AG04450 (cell line): ENCODE measurements around the gene TIAM1. TPM values are rescaled to one million over a fixed set of nuclear protein-coding genes. Genes with fewer than 3 reads are reported as not detected.

Source experiments
- CTCF ChIA-PET: fragments of 300-600, 350-600 bp; formaldehyde crosslinking; extraction: SDS; loops from one replicate; lab custom pipeline; 2022; ENCODE audit warnings: antibody characterized with exemption, inconsistent platforms; lab: Charles Lee
- POLR2A ChIA-PET: fragments of 350-600 bp; formaldehyde crosslinking; extraction: SDS; loops from one replicate; lab custom pipeline; 2021; ENCODE audit warnings: antibody characterized with exemption, inconsistent platforms; lab: Yijun Ruan, JAX
- DNase-seq: peaks from one replicate; pipeline ENCODE4 v3.0.0-alpha.2; 2011; ENCODE audit warnings: low read depth, low spot score
- H3K27ac ChIP-seq: one replicate; pipeline ENCODE4 v1.5.1; 2012; ENCODE audit warnings: low read depth, low read length, control low read depth
- H3K27me3 ChIP-seq: one replicate; pipeline ENCODE4 v1.6.0; 2012; ENCODE audit warnings: low read length; ENCODE audit not compliant: control insufficient read depth, insufficient read depth
- H3K4me3 ChIP-seq: 2 replicates; pipeline ENCODE4 v1.5.1; 2011; ENCODE audit warnings: mild to moderate bottlenecking, low read depth, low read length, control low read depth
- H3K9me3 ChIP-seq: 2 replicates; pipeline ENCODE4 v1.5.1; 2012; ENCODE audit warnings: low read length; ENCODE audit not compliant: control insufficient read depth, insufficient read depth
- CTCF ChIP-seq: IDR thresholded peaks from 2 replicates; pipeline ENCODE4 v1.5.1; 2011; ENCODE audit warnings: low read depth, low read length, control low read depth, inconsistent platforms
- polyA plus RNA-seq: library from polyadenylated mRNA; depleted of rRNA; stranded (reverse); fragments of >200 nt; gene quantifications from 2 replicates; pipeline ENCODE4 v1.2.3, GENCODE V29; 2011

Gene TIAM1
- polyA plus RNA-seq, 1 experiment, result 2.1 TPM

- no peak overlapping the region for H3K4me3 ChIP-seq
- POLR2A ChIA-PET, result no interaction called here
- DNase-seq, result no peak
Measured at GRCh38 chr21:31326522-31327242, 17.4 kb downstream of the TIAM1 start.

GRCh38 chr21:31318971-31319370 is 25.1 kb downstream of the TIAM1 start:
- CTCF ChIA-PET, result interaction anchor here (0.6 to 1.6 kb wide), 2 partner anchors 28 to 261 kb away, joined by 3 to 9 read pairs; no protein-coding TSS in a partner anchor
- H3K9me3 ChIP-seq, result no peaks in the 10 kb centered on the region; the same call in 1 of the 2 replicates
- no peak overlapping the region for H3K27ac ChIP-seq
- TF ChIP-seq CTCF, result no peak
- no peak for DNase-seq
- no peaks in the 10 kb centered on the region for H3K27me3 ChIP-seq
- POLR2A ChIA-PET, result no interaction called here
- no peak overlapping the region for H3K4me3 ChIP-seq

More at GRCh38 chr21:31326522-31327242, 17.4 kb downstream of the TIAM1 start:
- Histone ChIP-seq H3K27ac (no peak overlapping the region), H3K9me3 (no peaks in the 10 kb centered on the region; the same call in 1 of the 2 replicates), H3K27me3 (no peaks in the 10 kb centered on the region)
- CTCF ChIA-PET, result interaction anchor here (1.6 kb wide), 1 partner anchor 21 kb away, joined by 4 read pairs; no protein-coding TSS in a partner anchor
- no peak for TF ChIP-seq CTCF

- ChIA-PET CTCF (no interaction called here), POLR2A (no interaction called here)
- no peak overlapping the region for H3K27ac ChIP-seq
- no peak overlapping the region for H3K4me3 ChIP-seq
- H3K27me3 ChIP-seq, result no peaks in the 10 kb centered on the region
- H3K9me3 ChIP-seq, result no peaks in the 10 kb centered on the region; the same call in 1 of the 2 replicates
- TF ChIP-seq CTCF, result no peak
- DNase-seq, result no peak
Measured at GRCh38 chr21:31317688-31318087, 26.4 kb downstream of the TIAM1 start.

GRCh38 chr21:31316488-31317169 is 27.4 kb downstream of the TIAM1 start:
- ChIA-PET POLR2A (no interaction called here), CTCF (no interaction called here)
- no peaks in the 10 kb centered on the region; the same call in 1 of the 2 replicates for H3K9me3 ChIP-seq
- DNase-seq, result no peak
- H3K27ac ChIP-seq, result no peak overlapping the region
- H3K27me3 ChIP-seq, result no peaks in the 10 kb centered on the region
- no peak overlapping the region for H3K4me3 ChIP-seq
- no peak for TF ChIP-seq CTCF

- H3K9me3 ChIP-seq, result no peaks in the 10 kb centered on the region; the same call in 1 of the 2 replicates
- H3K27me3 ChIP-seq, result no peaks in the 10 kb centered on the region
- ChIA-PET POLR2A (no interaction called here), CTCF (no interaction called here)
- TF ChIP-seq CTCF, result no peak
- no peak overlapping the region for H3K27ac ChIP-seq
- H3K4me3 ChIP-seq, result no peak overlapping the region
- no peak for DNase-seq
Measured at GRCh38 chr21:31316072-31316471, 28.0 kb downstream of the TIAM1 start.
